K562 (cell line): ENCODE results near the gene DSP. TPM values are rescaled to one million over a fixed set of nuclear protein-coding genes. Genes with fewer than 3 reads are reported as not detected.
A peak's percentile ranks its signal among the peaks of the same experiment; 100 is the strongest.

Source experiments
- ATAC-seq: fragments of 200-7000 bp; cut with Tn5 transposase; 3 replicates; pipeline ENCODE4 v1.9.1; 2020; ENCODE audit warnings: moderate library complexity
- BruUV-seq: library from RNA; stranded (reverse); fragments of 400-500 nt; replicated peaks from 2 replicates; lab custom pipeline; 2021; lab: Mats Ljungman, UMichigan
- CTCF ChIA-PET: fragments of 300-600 bp; formaldehyde crosslinking; extraction: SDS; loops from one replicate; lab custom pipeline; 2021; ENCODE audit warnings: low intra/inter-chr PET ratio; lab: Yijun Ruan, JAX
- POLR2A ChIA-PET: fragments of 300-600, 350-650 bp; sonication (Branson Sonifier 250); formaldehyde crosslinking; extraction: SDS; loops from one replicate; lab custom pipeline; 2021; ENCODE audit warnings: antibody characterized with exemption, inconsistent platforms; lab: Yijun Ruan, JAX
- DNase-seq, 4 experiments: peaks; one replicate each; pipeline versions ENCODE4 v3.0.0 to v3.0.0-alpha.2; 2011 to 2018; ENCODE audit warnings: low spot score in 3 of 4, mixed read lengths in 3 of 4; ENCODE audit errors: extremely low read depth in 1 of 4
- FAIRE-seq: peaks from 2 replicates; lab custom pipeline; 2011; peaks lifted over from hg19 to GRCh38; lab: Jason Lieb, UNC
- H2AFZ ChIP-seq: 2 replicates; pipeline ENCODE4 v1.6.0; 2011; ENCODE audit warnings: low read depth, low read length, control low read depth, inconsistent platforms
- H3K27ac ChIP-seq: fragments of 200-600 bp; 3 replicates; pipeline ENCODE4 v1.8.0; 2011; ENCODE audit warnings: low read depth, mild to moderate bottlenecking, control low read depth, inconsistent platforms, low read length, moderate library complexity, mixed read lengths; ENCODE audit errors: extremely low read depth
- H3K27me3 ChIP-seq, 2 experiments: fragments of 300-600 bp in 1 of 2; 2 replicates in 1 of 2; 3 replicates in 1 of 2; pipeline versions ENCODE4 v1.6.0 to v1.8.0; 2011; ENCODE audit warnings: inconsistent platforms in 2 of 2, low read length in 2 of 2, mild to moderate bottlenecking in 1 of 2, mixed read lengths in 1 of 2, moderate library complexity in 1 of 2; ENCODE audit not compliant: control insufficient read depth in 2 of 2, insufficient read depth in 2 of 2
- H3K36me3 ChIP-seq: fragments of 300-600 bp; 3 replicates; pipeline ENCODE4 v1.8.0; 2011; ENCODE audit warnings: mild to moderate bottlenecking, low read length, inconsistent platforms; ENCODE audit not compliant: control insufficient read depth, insufficient read depth
- H3K4me1 ChIP-seq, 2 experiments: fragments of 200-600 bp in 1 of 2; replicated peaks in 1 of 2; 2 replicates in 1 of 2; 3 replicates in 1 of 2; pipeline versions ENCODE4 v1.5.1 to v1.8.0; 2011; ENCODE audit warnings: inconsistent platforms in 2 of 2, low read length in 2 of 2, mild to moderate bottlenecking in 1 of 2, mixed read lengths in 1 of 2, moderate library complexity in 1 of 2; ENCODE audit not compliant: control insufficient read depth in 2 of 2, insufficient read depth in 2 of 2
- H3K4me2 ChIP-seq: 2 replicates; pipeline ENCODE4 v1.6.1; 2011; ENCODE audit warnings: low read length, control low read depth, inconsistent platforms, mixed read lengths; ENCODE audit not compliant: insufficient read depth
- H3K4me3 ChIP-seq: fragments of 200-600 bp; sonication (generic), shearing (Covaris generic); 2 replicates; pipeline ENCODE4 v1.5.1; 2016; ENCODE audit warnings: control low read depth, inconsistent platforms
- H3K79me2 ChIP-seq: fragments of 200-600 bp; 3 replicates; pipeline ENCODE4 v1.8.0; 2011; ENCODE audit warnings: low read length, inconsistent platforms; ENCODE audit not compliant: control insufficient read depth, insufficient read depth
- H3K9ac ChIP-seq, 2 experiments: 2 replicates each; pipeline versions ENCODE4 v1.6.0 to v1.6.1; 2011; ENCODE audit warnings: low read depth in 2 of 2, low read length in 2 of 2, control low read depth in 1 of 2, inconsistent platforms in 1 of 2, mild to moderate bottlenecking in 1 of 2, mixed read lengths in 1 of 2; ENCODE audit not compliant: insufficient read depth in 1 of 2
- H3K9me1 ChIP-seq: one replicate; pipeline ENCODE4 v1.6.0; 2011; ENCODE audit warnings: inconsistent platforms, mild to moderate bottlenecking, low read length, moderate library complexity; ENCODE audit not compliant: control insufficient read depth, insufficient read depth
- H3K9me3 ChIP-seq: replicated peaks from 2 replicates; pipeline ENCODE4 v1.5.1; 2011; ENCODE audit warnings: low read depth, low read length, inconsistent platforms; ENCODE audit not compliant: control insufficient read depth, insufficient read depth
- H4K20me1 ChIP-seq: replicated peaks from 2 replicates; pipeline ENCODE4 v1.6.1; 2011; ENCODE audit warnings: low read length, inconsistent platforms, mixed read lengths; ENCODE audit not compliant: control insufficient read depth, insufficient read depth
- DIDO1 ChIP-seq: fragments of 450-650 bp; IDR thresholded peaks from 2 replicates; pipeline ENCODE4 v1.6.1; 2016; ENCODE audit warnings: low read depth, missing biosample characterization, missing genetic modification characterization
- GABPB1 ChIP-seq: sonication (generic); formaldehyde crosslinking; IDR thresholded peaks from 2 replicates; pipeline ENCODE4 v1.8.0; 2022; ENCODE audit warnings: mild to moderate bottlenecking, missing genetic modification reagents
- MCM7 ChIP-seq, 2 experiments: fragments of 450-650 bp; IDR thresholded peaks; 2 replicates each; pipeline ENCODE4 v1.6.1; 2016 to 2018
- WGBS: fragments of 100-300 bp; shearing (Covaris generic); methylation state at CpG from one replicate; pipeline ENCODE4 v1.1.6; 2016; ENCODE audit warnings: low coverage, mixed read lengths; ENCODE audit not compliant: insufficient coverage; ENCODE audit errors: missing lambda C conversion rate; 5-methylcytosine and 5-hydroxymethylcytosine counted together
- in situ Hi-C: fragments of 300-500 bp; cut with MboI; formaldehyde crosslinking; loops from 4 replicates; pipeline ENCODE4 v1.15.0; 2018; ENCODE audit warnings: inconsistent platforms, mixed read lengths
- intact Hi-C: fragments of 100-400 bp; cut with micrococcal nuclease; formaldehyde crosslinking; loops from 2 replicates; pipeline ENCODE4 v1.14.2; 2022
- polyA plus RNA-seq, 8 experiments: library from polyadenylated mRNA; depleted of rRNA in 4 of 8; stranded (reverse) in 5 of 8; unstranded in 3 of 8; fragments of >200 nt; fragmentation: Nextera tagmentation in 2 of 8; fragmentation: Illumina TruSeq in 1 of 8; extraction: Ambion mirVana in 2 of 8; extraction: Trizol in 1 of 8; gene quantifications; 2 replicates each; pipeline versions ENCODE4 v1.2.1 to v1.2.3, GENCODE V29; 2011 to 2014; ENCODE audit warnings: inconsistent platforms in 1 of 8, missing spikeins in 1 of 8
- total RNA-seq, 7 experiments: library from RNA; depleted of rRNA in 6 of 7; stranded (reverse); fragments of >200 nt in 6 of 7; fragmentation: Illumina TruSeq in 2 of 7; extraction: Trizol in 2 of 7; gene quantifications; 2 replicates each; pipeline versions ENCODE4 v1.2.1 to v1.2.3, GENCODE V29; 2011 to 2021; ENCODE audit warnings: low replicate concordance in 1 of 7
- TF ChIP-seq, protein P1 (sequence below): sonication (generic); IDR thresholded peaks from 2 replicates; pipeline ENCODE4 v1.6.1; 2016
- TF ChIP-seq, protein P2 (sequence below): fragments of 450-650 bp; IDR thresholded peaks from one replicate; pipeline ENCODE4 v1.6.1; 2018; ENCODE audit warnings: mild to moderate bottlenecking, moderate library complexity; ENCODE audit not compliant: partially characterized antibody
- TF ChIP-seq, protein P3 (sequence below): sonication (generic); formaldehyde crosslinking; IDR thresholded peaks from 2 replicates; pipeline ENCODE4 v1.8.0; 2022; ENCODE audit warnings: mild to moderate bottlenecking, missing genetic modification reagents
- TF ChIP-seq, protein P4 (sequence below): fragments of 450-650 bp; formaldehyde crosslinking; IDR thresholded peaks from 2 replicates; pipeline ENCODE4 v1.4.0; 2020; ENCODE audit warnings: mild to moderate bottlenecking, moderate library complexity
- TF ChIP-seq, protein P5 (sequence below), 3 experiments: IDR thresholded peaks in 2 of 3; conservative IDR thresholded peaks in 1 of 3; 2 replicates each; pipeline ENCODE4 v1.5.1; 2011 to 2012; ENCODE audit warnings: low read length in 3 of 3, mild to moderate bottlenecking in 3 of 3, control low read depth in 2 of 3, improper control_type of control experiment in 1 of 3, inconsistent platforms in 1 of 3, low read depth in 1 of 3, mixed read lengths in 1 of 3, moderate library complexity in 1 of 3; ENCODE audit not compliant: insufficient read depth in 2 of 3

DSP gene
- total and polyA plus RNA-seq, 9 of the 15 experiments (the other 6 are each of a cell fraction or from before 2014, with no cell fraction given): under 0.01 to 0.24 (median 0.03) TPM; not detected in 2

DNA sequence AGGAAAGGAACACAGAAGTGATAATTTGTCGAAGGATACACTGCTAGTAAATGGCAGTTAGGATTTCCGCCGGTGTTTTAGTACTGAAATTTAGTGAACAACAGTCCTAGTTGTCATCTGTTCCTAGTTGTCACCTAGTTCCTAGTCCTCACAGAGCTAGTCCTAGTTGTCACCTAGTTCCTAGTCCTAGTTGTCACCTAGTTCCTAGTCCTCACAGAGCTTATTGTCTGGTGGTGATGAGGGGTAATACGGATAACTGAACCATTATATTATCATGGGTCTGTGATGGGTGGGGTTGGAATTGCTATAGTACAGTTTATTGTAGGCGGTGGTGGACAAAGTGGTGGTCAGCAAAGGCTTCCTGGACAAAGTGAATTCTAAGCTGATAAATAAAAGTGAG lies 50.3 kb downstream of the DSP start:
- ATAC-seq (no peak), DNase-seq (no peak), FAIRE-seq (no peak)
- Histone ChIP-seq H3K27me3 (no peaks in the 10 kb centered on the region), H3K9me1 (no peaks in the 10 kb centered on the region), H4K20me1 (peaks cover 13% of the 10 kb centered on the region), H3K4me3 (no peak overlapping the region; the same call in 1 of the 2 replicates), H3K9me3 (no peaks in the 10 kb centered on the region), H3K79me2 (peaks cover 35% of the 10 kb centered on the region), H3K4me1 (peaks cover 8 to 10% of the 10 kb centered on the region in 2 experiments; a peak in 4 of 5 replicates), H3K36me3 (peaks cover 45% of the 10 kb centered on the region), H2AFZ (no peak overlapping the region), H3K9ac (peak overlapping the region in 1 of 2 experiments; percentile 81; a peak in 1 of 4 replicates), H3K4me2 (peak overlapping the region; percentile 45), H3K27ac (no peak overlapping the region)
- intact Hi-C loops (loop anchor here (5.0 to 10.0 kb wide), 2 partner anchors 204 to 907 kb away; partner anchors contain the start of genes CAGE1 and RIOK1), in situ Hi-C loops (no loop called here)
- CTCF ChIA-PET: no interaction called here
- POLR2A ChIA-PET: interaction anchor here (1.2 kb wide), 1 partner anchor 8 kb away, joined by 4 read pairs; no protein-coding TSS in a partner anchor
- WGBS: 95% methylated on average over 5 of the region's 5 CpGs
- BruUV-seq: no TSS peak
- no peak for TF ChIP-seq DIDO1
- TF ChIP-seq, protein P1, sequence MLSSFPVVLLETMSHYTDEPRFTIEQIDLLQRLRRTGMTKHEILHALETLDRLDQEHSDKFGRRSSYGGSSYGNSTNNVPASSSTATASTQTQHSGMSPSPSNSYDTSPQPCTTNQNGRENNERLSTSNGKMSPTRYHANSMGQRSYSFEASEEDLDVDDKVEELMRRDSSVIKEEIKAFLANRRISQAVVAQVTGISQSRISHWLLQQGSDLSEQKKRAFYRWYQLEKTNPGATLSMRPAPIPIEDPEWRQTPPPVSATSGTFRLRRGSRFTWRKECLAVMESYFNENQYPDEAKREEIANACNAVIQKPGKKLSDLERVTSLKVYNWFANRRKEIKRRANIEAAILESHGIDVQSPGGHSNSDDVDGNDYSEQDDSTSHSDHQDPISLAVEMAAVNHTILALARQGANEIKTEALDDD: peak; percentile 94

DNA sequence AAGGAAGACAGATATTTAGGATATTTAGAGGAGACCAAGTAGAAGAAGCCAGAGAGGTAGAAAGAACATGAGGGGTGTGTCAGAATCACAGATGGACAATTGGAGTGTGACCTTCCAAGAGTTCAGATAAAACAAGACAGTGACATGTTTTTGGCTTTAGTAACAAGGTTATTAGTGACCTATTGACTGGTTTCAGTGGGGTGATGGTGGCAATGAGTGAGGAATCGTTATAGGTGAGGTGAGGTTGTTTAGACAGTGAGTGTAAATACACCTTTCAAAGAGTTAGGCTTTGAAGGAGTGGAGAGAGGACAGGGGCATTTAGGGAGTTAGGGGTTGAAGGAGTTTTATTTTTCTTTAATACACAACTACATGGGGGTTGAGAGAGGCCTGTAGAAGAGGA lies 51.8 kb downstream of the DSP start:
- H3K27ac ChIP-seq: no peak overlapping the region
- H3K9me3 ChIP-seq: no peaks in the 10 kb centered on the region
- ATAC-seq (no peak), FAIRE-seq (no peak), DNase-seq (no peak)
- ChIA-PET CTCF (no interaction called here), POLR2A (no interaction called here)
- peaks cover 55% of the 10 kb centered on the region for H3K36me3 ChIP-seq
- H2AFZ ChIP-seq: no peak overlapping the region
- H3K9ac ChIP-seq: no peak overlapping the region
- peaks cover 35% of the 10 kb centered on the region for H3K79me2 ChIP-seq
- WGBS: 88% methylated on average over 1 of the region's 1 CpG
- intact Hi-C loops: loop anchor here (5.0 to 10.0 kb wide), 2 partner anchors 206 to 908 kb away; partner anchors contain the start of genes CAGE1 and RIOK1
- no TSS peak for BruUV-seq
- H3K9me1 ChIP-seq: no peaks in the 10 kb centered on the region
- no peak overlapping the region for H3K4me2 ChIP-seq
- H3K4me3 ChIP-seq: no peak overlapping the region
- in situ Hi-C loops: no loop called here
- H4K20me1 ChIP-seq: peaks cover 13% of the 10 kb centered on the region
- H3K27me3 ChIP-seq: no peaks in the 10 kb centered on the region
- H3K4me1 ChIP-seq: peaks cover 8 to 10% of the 10 kb centered on the region in 2 experiments; a peak in 4 of 5 replicates
- TF ChIP-seq, protein P2, sequence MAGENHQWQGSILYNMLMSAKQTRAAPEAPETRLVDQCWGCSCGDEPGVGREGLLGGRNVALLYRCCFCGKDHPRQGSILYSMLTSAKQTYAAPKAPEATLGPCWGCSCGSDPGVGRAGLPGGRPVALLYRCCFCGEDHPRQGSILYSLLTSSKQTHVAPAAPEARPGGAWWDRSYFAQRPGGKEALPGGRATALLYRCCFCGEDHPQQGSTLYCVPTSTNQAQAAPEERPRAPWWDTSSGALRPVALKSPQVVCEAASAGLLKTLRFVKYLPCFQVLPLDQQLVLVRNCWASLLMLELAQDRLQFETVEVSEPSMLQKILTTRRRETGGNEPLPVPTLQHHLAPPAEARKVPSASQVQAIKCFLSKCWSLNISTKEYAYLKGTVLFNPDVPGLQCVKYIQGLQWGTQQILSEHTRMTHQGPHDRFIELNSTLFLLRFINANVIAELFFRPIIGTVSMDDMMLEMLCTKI: no peak
- TF ChIP-seq MCM7 (IDR thresholded peaks at IDR 0.05): no peak
- TF ChIP-seq, protein P3, sequence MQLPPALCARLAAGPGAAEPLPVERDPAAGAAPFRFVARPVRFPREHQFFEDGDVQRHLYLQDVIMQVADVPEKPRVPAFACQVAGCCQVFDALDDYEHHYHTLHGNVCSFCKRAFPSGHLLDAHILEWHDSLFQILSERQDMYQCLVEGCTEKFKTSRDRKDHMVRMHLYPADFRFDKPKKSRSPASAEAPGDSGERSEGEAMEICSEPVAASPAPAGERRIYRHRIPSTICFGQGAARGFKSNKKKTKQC: no peak
- TF ChIP-seq GABPB1 (CRISPR knock-in tag): no peak
- TF ChIP-seq, protein P4, sequence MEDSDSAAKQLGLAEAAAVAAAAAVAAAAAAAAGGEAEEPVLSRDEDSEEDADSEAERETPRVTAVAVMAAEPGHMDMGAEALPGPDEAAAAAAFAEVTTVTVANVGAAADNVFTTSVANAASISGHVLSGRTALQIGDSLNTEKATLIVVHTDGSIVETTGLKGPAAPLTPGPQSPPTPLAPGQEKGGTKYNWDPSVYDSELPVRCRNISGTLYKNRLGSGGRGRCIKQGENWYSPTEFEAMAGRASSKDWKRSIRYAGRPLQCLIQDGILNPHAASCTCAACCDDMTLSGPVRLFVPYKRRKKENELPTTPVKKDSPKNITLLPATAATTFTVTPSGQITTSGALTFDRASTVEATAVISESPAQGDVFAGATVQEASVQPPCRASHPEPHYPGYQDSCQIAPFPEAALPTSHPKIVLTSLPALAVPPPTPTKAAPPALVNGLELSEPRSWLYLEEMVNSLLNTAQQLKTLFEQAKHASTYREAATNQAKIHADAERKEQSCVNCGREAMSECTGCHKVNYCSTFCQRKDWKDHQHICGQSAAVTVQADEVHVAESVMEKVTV (CRISPR knock-in tag): no peak
- TF ChIP-seq, protein P5, sequence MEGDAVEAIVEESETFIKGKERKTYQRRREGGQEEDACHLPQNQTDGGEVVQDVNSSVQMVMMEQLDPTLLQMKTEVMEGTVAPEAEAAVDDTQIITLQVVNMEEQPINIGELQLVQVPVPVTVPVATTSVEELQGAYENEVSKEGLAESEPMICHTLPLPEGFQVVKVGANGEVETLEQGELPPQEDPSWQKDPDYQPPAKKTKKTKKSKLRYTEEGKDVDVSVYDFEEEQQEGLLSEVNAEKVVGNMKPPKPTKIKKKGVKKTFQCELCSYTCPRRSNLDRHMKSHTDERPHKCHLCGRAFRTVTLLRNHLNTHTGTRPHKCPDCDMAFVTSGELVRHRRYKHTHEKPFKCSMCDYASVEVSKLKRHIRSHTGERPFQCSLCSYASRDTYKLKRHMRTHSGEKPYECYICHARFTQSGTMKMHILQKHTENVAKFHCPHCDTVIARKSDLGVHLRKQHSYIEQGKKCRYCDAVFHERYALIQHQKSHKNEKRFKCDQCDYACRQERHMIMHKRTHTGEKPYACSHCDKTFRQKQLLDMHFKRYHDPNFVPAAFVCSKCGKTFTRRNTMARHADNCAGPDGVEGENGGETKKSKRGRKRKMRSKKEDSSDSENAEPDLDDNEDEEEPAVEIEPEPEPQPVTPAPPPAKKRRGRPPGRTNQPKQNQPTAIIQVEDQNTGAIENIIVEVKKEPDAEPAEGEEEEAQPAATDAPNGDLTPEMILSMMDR (IDR thresholded peaks at IDR 0.05 in 2 of 3, conservative IDR thresholded peaks at IDR 0.05 in 1 of 3; ENCODE audit: insufficient read depth in 2 of 3, low read depth in 1 of 3, low read length in 3 of 3): no peak
